ENCODE data around the gene PRAMEF1.
"Not testable (repeated sequence)": the region's sequence is repeated elsewhere in the genome, so short reads cannot be mapped to it uniquely, and the experiment has no call there.

PRAMEF1 gene

DNA sequence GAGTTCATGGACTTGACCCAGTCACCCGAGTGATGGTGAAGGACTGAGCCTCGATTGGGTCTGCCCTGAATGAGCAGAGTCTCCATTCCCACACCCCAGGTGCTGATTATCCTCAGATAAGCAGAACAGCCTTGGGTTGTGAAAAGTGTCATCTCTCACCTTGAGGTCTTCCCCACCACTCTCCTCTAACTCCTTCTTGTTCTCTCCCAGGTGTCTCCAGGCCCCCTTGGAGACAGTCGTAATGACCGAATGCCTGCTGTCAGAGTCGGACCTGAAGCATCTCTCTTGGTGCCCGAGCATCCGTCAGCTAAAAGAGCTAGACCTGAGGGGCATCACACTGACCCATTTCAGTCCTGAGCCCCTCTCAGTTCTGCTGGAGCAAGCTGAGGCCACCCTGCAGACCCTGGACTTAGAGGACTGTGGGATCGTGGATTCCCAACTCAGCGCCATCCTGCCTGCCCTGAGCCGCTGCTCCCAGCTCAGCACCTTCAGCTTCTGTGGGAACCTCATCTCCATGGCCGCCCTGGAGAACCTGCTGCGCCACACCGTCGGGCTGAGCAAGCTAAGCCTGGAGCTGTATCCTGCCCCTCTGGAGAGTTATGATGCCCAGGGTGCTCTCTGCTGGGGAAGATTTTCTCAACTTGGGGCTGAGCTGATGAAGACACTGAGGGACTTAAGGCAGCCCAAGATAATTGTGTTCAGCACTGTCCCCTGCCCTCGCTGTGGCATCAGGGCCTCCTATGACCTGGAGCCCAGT is 14.2 kb upstream of the PRAMEF1 start:
- no peak for DNase-seq

DNA sequence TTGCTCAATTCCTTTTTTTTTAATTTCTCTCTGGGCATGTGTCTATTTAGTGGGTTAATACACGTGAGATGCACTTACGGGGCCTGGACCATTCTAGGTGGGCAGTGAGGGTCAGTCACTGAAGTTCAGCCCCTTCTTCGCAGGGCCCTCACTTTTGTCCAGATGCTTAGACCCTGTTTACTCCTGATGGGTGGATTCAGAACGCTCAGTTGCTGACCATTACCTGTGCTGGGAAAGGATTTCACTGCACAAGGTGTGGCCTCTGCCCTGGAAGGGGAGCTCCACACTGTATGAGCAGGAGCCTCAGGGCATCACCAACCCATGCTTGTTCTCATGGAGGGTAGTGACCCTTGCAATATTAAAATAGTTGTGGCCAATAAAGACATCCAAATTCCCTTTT is 13.1 kb upstream of the PRAMEF1 start:
- DNase-seq, result no peak

DNA sequence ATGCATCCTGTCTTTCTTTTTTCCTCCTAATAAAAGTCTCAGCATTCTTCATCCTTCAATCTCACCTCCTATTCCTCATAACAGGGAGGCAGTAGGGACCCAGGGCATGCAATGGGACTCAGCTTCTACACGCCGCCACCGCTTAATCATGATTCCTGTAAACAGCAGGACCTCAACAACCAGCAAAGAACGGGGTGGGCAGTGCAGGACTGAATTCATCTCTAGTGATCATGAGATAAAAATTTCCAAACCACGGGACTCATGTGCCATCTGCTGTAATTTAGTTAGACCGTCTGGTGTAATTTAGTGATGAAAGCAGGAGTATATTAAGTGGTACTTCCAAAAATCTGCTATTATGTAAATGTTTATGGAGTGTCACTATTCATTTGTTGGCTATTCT is 12.3 kb upstream of the PRAMEF1 start:
- DNase-seq, result no peak

DNA sequence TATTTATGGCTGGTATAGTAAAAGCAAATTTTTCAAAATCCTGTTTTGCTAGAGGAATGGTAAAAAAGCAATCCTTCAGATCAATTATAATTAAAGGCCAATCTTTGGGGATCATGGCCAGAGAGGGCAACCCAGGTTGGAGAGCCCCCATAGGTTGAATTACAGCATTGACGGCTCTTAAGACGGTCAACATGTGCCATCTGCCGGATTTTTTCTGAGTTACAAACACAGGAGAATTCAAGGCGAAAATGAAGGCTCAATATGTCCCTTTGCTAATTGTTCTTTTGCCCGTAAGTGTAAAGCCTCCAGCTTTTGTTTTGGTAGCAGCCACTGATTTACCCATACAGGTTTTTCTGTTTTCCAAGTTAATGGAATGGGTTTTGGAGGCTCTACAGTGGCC is 9.7 kb upstream of the PRAMEF1 start:
- not testable (repeated sequence) for DNase-seq

DNA sequence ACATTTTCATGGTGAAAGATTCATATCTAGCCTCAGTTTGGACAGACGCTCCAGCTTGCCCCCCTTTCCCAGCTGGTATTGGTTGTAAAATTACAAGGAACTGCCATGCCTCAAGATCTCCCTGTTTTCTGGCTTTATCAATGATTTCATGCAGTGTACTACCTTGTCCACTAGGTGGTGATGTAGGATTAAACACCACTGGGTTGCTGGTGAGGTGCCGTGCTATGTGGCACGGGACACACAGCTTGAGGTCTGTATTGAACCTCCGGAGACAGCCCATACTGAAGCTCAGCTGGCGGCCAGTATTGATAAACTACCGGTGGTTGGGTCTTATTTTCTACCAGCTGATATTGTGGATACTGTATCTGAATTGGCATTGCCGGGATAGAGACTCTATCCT is 7.4 kb upstream of the PRAMEF1 start:
- not testable (repeated sequence) for DNase-seq

DNA sequence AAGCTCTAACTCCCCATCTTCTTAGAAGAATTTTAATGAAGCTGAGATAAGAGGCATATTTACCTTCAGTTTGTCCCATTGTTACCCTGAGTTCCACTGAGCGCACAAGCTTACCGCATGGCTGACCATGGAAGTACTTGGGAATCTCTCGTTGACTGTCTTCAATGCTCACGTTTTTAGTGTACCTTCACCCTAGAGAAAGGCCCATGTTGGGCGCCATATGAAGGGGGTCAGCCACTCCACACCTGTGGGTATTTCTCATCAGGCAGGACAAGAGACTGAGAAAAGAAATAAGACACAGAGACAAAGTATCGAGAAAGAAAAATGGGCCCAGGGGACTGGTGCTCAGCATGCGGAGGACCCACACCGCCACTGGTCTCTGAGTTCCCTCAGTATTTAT is 6.5 kb upstream of the PRAMEF1 start:
- DNase-seq, result not testable (repeated sequence)

DNA sequence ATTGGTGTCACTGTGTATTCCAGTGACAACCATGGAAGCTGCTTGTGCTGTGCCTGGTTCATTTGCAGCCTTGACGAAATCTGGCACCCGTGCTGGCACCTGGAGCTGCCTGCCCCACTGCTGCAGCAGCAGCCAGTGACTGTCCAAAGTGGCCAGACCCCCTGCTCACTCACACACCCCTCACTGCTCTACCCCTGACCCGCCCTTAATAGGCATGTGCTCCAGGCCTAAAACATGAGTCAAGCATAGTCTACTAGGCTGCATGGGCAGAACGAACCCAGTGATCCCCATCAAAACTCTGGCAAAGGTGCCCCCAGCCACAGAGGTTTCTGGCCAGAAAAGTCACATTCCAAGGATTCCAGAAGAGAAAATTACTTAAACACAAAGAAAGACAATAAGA is 7.7 kb downstream of the PRAMEF1 start:
- no peak for DNase-seq

DNA sequence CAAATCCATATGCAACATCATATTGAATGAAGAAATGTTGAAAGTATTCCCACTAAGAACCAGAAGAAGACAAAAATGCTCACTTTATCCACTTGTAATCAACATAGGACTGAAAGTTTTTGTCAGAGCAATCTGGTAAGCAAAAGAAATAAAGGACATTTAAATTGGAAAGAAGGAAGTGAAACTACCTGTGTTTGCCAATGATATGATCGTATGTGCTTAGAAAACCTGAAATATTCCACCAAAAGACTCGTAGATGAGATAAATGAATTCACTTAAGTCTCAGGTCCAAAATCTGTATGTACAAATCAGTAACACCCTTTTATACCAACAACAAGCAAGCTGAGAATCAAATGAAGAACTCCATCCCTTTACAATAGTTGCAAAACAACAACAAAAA is 8.5 kb downstream of the PRAMEF1 start:
- no peak for DNase-seq

DNA sequence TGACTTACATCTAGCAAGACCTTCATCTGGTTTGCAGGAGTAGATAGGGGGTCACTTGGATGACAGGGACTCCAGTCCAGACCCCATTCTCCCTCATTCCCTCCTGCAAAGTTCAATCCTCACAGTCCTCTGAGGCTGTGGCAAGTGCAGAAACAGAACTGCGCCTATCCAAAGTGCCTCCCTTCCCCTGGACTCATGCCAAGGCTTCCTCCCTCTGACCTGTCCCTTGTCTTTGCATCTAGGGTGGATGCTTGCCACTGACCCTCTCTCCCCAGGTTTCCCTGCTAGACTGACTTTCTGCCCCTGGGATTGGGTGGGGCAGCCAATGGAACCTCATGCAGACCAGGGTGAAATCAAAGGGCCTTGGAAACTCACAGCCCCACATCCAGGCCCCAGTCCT is 18.7 kb downstream of the PRAMEF1 start:
- DNase-seq, result no peak

DNA sequence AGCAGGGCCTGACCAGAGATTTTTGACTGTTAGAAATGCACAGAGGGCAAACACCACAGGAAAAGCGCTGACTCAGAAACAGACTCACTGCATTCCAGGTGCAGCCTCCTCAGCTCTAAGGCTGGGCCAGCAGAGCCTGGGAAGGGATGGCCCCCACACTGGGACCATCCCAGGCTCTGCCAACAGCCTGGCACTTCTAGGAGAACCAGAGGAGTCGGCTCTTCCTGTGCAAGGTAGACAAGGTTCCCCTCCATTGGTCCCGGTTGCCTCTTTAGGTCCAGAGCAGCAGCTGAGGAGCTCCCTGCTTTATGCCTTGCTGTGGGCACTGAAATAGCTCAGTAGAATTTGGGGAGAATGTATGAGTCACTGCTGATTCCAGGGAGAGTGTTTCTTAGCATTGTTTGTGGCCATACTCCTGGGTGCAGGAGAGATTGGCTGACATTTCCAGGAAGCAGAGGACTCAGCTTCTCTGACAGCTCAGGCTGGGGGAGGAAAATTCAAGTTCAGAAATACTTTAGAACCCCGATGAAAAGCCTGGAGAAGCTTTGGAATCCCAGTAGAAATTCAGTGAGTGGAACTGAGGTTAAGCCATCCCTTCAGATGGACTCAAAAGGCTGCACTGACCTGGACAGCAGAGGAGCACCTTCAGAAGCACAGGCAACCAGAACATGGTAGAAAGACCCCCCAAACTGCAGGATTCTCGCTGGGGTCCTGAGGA is 19.7 kb downstream of the PRAMEF1 start:
- no peak for DNase-seq

DNA sequence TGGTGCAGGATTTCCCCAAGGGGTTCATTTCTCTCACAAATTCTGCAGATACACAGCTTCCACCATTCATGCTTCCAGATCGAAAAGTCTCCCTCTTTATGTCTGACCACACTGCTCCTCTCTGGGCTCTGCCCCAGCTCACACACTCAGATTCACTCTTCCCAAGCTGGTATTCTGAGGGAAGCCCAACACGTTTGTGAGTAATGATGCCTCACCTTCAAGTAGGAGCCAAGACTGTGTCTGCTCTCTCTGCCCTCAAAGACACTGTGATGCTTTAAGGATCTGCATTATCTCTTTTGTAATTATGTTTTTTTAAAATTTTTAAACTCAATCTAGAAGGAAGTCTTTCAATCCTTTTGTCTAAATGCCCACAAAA is 20.2 kb downstream of the PRAMEF1 start:
- no peak for DNase-seq

DNA sequence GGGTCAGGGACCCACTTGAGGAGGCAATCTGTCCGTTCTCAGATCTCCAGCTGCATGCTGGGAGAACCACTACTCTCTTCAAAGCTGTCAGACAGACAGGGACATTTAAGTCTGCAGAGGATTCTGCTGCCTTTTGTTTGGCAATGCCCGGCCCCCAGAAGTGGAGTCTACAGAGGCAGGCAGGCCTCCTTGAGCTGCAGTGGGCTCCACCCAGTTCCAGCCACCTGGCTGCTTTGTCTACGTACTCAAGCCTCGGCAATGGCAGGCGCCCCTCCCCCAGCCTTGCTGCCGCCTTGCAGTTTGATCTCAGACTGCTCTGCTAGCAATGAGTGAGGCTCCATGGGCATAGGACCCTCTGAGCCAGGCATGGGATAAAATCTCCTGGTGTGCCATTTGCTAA is 27.9 kb downstream of the PRAMEF1 start:
- DNase-seq, result not testable (repeated sequence)

DNA sequence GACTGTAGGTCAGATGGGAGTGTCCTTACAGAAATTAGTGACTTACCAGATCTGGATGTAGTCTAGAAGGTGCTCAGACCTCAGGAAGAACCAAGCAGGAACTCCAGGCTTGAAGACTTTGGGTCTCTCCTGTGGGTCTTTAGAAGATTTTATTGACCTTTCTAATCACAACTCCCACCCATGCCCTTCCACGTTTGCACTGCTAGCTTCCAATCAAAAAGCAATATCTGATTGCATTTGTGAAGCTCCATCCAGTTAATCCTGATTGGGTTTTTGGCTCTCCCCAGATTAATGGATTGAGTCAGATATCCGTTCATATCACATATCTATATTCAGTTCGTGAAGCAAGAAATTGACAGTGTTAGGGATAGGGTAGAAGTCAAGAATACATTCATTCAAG is 40.1 kb downstream of the PRAMEF1 start, which contains the start of gene PRAMEF11:
TSS of gene PRAMEF11 (minus strand) at position 101 of the 400 bp plus-strand sequence. CDS start 2,621 bp downstream, outside the sequence.
- not testable (repeated sequence) for DNase-seq

DNA sequence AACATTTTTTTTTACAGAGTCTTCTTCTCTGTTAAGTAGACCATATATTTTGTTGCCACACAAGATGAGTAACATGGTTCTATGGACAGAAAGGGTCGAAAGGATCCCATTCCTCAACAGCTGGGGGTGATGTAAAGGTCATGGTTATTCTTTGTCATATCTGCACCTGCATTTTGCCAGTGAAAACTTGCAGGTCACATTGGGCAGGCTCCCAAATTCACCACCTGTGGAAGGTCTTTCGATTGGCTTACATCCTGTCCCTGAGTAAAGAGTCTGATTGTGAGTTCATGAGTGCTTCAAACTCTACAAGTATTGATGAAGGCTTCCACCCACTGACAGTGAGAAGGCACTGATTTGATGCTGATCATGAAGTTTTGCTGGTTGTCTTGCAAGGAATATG is 42.1 kb downstream of the PRAMEF1 start:
- not testable (repeated sequence) for DNase-seq

Data from NCI-H1436 (cell line).